Stimulated activated CD8-positive, alpha-beta memory T cell treated with anti-CD3 and anti-CD28 coated beads, Interleukin-7, amount 100 ng/mL, for 48 hours (primary cell): ENCODE results near the gene CDT1.
A peak's percentile ranks its signal among the peaks of the same experiment; 100 is the strongest.
"Not testable (repeated sequence)": the region's sequence is repeated elsewhere in the genome, so short reads cannot be mapped to it uniquely, and the experiment has no call there.

Source experiments
- DNase-seq, 2 donors: peaks; one replicate each; pipeline ENCODE4 v3.0.0-alpha.2; 2020; ENCODE audit warnings: low read depth in 1 of 2; ENCODE audit errors: extremely low read depth in 1 of 2

Gene CDT1

DNA sequence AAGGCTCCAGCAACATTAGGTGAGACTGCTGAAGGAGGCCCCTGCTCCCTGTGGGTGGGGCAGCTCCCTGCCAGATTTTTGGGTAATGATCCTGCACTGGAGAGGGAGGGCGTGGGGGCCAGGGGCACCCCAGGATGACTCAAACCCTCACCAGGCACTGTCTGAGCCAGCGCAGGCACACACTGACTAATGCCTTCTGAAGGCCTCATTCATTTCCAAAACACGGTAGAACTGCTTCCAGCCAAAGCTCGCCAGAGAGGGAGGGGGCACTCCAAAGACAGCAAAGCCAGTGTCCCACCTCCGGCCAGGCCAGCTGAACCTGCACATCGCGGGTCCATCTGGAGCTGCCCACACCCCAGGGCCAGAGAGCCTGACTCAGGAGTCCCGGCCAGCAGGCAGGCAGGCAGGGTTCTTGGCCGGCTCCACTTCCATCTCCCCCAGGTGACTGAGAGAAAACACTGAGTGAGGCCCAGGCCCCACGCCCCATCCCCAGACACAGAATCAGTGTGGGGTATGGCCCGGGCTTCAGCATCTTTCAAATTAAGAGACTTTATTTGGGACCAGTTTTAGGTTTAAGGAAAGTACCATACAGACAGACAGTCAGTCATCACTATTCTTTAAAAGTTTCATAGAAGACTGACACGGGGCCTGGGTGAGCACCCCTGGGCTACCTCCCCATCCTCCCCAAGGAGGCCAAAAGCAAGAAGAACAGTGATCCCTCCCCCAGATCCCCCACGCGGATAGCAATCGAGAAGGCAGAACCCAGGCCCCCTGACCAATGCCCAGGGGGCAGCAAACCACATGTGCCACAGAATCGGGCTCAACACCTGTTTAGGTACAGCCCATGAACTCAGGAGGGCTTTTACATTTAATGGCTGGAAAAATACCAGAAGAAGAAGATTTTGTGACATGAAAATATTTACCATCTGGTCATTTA, 20.9 kb upstream of the CDT1 start:
- peak; percentile 56 to 83 for DNase-seq

DNA sequence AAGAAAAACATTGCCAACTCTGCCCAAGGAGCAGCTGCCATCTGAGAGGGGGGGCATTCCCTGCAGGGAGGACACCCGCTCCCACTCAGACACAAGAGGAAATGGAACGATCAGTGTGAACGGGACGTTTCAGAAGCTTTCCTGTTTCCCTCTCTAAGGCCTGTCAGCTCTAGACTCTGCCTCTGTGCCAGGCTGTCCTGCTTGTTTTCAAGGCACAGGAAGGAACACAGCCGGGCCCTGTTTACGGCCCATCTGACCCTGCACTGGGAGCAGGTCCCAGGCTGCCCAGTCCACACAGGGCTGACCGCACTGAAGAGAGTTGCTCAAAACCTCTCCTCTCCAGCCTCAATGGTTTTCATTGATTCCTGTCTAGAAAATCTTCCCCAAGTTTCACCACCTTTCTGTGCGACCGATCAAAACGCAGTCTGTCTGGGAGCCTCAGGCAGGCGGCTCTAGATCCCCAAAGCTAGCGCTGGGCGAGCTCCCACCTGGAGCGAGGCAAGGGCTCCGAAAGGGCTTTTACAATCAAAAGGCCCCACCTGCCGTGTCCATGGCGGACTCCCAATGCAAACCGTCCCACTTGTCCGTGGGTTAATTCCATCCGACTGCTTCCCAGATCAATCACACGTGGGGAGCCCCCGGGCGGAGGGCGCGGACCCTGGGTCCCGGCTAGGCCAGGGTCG, 20.1 kb upstream of the CDT1 start:
- no peak for DNase-seq

GRCh38 chr16:88784074-88784855, 19.3 kb upstream of the CDT1 start:
- DNase-seq, result no peak

- no peak for DNase-seq
Measured at GRCh38 chr16:88784856-88785105, 18.8 kb upstream of the CDT1 start.

GRCh38 chr16:88785106-88785924, 18.3 kb upstream of the CDT1 start, which contains the start of gene PIEZO1:
Gene PIEZO1, minus strand, starts transcription at chr16:88785220. Its CDS starts 256 bp downstream, at chr16:88784964.
- no peak for DNase-seq

DNA sequence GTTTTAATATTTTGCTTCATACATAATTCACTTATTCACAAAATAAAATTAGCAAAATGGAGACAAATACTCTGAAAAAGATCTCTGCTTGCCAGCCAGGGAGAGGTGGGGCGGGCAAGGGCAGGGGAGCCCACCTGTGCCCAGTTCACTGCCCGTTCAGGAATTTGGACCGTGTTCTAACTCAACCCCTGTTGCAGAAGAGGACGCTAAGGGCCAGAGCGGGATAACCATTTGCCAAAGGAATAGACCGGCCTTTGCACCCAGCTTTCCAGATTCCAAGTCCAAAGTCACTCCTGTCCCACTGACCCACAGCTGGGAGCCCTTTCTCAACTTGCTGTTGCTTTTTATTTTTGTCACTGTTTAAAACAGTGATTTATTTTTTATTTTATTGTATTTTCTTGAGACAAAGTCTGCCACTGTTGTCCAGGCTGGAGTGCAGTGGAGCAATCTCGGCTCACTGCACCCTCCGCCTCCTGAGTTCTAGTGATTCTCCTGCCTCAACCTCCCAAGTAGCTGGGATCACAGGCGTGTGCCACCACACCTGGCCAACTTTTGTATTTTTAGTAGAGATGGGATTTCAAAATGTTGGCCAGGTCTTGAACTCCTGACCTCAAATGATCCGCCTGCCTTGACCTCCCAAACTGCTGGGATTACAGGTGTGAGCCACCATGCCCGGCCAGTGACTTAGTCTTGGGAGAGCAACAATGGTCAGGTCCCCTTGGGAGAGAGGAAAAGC, 15.8 kb upstream of the CDT1 start:
- no peak for DNase-seq

GRCh38 chr16:88788749-88789148, 14.8 kb upstream of the CDT1 start:
- DNase-seq, result not testable (repeated sequence)

GRCh38 chr16:88789594-88789993, 14.0 kb upstream of the CDT1 start:
- no peak for DNase-seq

- DNase-seq, result peak in 1 of 2 donors; percentile 63
Measured at GRCh38 chr16:88790312-88791211, 13.0 kb upstream of the CDT1 start.

- no peak for DNase-seq
Measured at GRCh38 chr16:88792078-88792550, 11.5 kb upstream of the CDT1 start.

- no peak for DNase-seq
Measured at GRCh38 chr16:88792668-88793250, 10.8 kb upstream of the CDT1 start.

DNA sequence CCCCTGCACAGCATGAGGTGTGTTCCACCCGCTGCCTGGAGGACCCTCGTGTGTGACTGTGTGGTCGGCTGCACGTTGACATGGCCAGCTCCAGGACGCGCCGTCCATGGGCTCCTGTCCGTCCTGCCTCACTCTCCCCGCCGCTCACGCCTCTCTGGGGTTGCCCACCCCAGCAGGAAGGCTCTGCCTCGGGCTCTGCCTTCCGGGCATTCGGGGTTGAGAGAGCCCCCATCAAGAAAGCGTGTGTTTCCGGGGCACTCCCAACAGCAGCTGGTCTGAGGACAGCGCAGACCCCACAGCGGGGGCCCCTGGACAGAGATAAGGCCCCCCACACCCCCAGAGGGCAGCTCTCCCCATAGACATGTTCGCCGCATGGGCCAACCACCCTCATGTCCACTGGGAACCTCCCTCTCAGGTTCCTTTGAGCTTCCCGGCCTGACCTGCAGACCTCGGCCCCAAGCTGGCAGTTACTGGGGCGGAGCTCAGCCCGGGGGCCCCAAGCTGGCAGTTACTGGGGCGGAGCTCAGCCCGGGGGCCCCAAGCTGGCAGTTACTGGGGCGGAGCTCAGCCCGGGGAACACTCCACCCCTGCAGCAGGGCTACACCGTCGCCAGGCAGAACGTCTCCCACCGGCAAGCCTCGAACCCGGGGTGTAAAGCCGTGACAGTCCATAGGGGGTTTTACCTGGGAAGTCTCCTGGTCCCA, 10.2 kb upstream of the CDT1 start:
- DNase-seq, result no peak

- no peak for DNase-seq
Measured at GRCh38 chr16:88796278-88796677, 7.3 kb upstream of the CDT1 start.

DNA sequence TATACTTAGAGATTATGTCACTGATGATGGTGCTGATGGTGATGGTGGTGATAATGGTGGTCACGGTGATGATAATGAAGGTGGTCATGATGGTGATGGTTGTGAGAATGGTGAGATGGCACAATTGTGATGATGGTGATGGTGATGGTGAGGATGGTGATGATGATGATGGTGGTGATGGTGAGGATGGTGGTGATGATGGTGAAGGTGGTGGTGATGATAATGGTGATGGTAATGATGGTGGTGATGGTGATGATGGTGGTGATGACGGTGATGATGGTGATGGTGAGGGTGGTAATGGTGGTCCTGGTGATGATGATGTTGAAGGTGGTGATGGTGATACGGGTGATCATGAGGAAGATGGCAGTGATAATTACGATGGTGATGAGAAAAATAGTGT, 5.5 kb upstream of the CDT1 start:
- no peak for DNase-seq

DNA sequence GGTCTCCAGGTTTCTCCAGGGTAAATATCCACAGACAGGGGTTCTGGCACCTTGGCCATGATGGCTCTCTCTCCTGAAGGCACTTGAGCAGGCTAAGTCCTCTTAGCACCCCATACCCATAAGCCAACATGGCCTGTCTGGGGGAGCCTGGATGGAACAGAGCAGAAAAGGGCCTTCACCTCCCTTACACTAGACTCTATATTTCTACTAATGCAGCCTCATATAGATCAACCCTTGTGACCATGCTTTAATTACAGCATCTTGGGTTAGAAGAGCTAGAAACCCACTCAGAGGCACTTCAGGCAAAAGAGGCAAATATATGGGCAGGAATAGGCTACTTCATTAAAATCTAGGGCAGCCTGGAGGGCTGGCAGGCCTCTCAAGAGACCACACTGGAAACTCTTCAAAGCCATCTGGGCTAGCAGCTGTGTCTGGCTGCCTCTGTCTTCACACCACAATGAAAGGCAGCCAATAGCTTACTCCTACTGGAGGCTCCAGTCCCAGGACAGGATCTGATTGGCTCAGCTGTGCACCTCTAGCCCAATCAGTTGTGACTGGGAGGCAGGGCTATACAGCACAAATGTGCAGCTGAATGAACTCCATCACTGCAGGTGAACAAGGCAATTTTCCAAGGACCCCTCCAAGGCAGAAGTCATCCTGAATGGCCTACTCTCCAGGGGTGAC, 4.7 kb upstream of the CDT1 start:
- DNase-seq, result no peak

DNA sequence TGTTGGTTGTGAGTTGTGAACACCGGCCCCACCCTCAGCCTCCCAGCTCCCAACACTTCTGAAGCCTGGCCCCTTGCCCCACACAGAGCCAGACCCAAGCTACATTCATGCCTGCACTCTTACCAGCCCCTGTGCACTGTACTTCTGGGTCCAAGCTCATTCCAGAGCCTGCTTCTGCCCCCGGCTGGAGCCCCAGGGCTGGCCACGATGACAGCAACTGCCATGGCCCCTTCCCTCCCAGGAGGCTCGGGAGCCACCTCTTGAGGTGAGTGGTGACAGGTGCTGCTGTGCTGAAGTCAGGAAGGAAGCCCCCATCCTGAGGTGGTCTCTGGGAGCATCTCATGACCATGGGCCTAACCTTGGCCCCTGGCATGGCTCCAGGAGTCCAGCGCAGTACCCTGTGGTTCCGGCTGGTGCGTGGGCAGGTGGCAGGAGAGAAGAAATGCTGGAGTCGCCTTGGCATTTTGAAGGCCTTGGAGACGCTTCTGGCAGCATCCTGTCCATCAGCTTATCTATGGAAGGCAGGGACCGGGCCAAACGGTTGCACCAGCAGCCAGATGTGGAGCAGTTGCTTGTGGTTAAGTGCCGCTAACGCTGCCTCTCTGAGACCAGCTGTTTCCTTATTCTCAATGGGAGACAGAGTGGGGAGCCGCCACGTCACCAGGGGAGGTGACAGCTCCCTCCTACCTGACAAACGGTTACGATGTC, 3.9 kb upstream of the CDT1 start:
- no peak for DNase-seq

DNA sequence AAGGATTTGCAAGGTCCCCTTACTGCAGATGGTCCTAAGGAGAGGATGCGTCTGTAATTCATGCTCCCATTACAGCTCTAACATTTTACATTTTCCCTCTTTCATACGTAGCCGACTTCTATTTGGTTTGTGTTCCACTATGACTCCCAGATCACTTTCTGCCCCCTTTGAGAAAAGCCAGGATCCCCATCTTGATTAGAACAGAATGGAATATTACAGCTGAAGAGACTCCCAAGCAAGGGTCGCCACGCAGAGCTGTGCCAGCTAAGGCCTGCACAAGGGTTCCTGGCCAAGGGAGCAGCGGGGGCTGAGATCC, 3.4 kb upstream of the CDT1 start:
- no peak for DNase-seq
